HG03460 (cell line): Measurements from ENCODE around the gene ZBED6.
"Not testable (repeated sequence)": the region's sequence is repeated elsewhere in the genome, so short reads cannot be mapped to it uniquely, and the experiment has no call there.

Experiments used
- ATAC-seq: cut with Tn5 transposase; IDR thresholded peaks from one replicate; pipeline ENCODE4 v1.9.1; 2021; ENCODE audit not compliant: unreplicated experiment

Gene ZBED6, protein sequence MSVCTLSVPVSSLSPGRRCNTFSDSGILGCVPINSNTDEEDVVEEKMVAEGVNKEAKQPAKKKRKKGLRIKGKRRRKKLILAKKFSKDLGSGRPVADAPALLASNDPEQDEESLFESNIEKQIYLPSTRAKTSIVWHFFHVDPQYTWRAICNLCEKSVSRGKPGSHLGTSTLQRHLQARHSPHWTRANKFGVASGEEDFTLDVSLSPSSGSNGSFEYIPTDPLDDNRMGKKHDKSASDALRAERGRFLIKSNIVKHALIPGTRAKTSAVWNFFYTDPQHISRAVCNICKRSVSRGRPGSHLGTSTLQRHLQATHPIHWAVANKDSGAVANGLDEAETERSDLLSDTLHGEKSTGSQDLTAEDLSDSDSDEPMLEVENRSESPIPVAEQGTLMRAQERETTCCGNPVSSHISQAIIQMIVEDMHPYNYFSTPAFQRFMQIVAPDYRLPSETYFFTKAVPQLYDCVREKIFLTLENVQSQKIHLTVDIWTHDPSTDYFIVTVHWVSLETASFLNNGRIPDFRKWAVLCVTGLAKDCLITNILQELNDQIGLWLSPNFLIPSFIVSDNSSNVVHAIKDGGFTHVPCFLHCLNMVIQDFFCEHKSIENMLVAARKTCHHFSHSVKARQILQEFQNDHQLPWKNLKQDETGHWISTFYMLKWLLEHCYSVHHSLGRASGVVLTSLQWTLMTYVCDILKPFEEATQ (N-terminal part only)

DNA sequence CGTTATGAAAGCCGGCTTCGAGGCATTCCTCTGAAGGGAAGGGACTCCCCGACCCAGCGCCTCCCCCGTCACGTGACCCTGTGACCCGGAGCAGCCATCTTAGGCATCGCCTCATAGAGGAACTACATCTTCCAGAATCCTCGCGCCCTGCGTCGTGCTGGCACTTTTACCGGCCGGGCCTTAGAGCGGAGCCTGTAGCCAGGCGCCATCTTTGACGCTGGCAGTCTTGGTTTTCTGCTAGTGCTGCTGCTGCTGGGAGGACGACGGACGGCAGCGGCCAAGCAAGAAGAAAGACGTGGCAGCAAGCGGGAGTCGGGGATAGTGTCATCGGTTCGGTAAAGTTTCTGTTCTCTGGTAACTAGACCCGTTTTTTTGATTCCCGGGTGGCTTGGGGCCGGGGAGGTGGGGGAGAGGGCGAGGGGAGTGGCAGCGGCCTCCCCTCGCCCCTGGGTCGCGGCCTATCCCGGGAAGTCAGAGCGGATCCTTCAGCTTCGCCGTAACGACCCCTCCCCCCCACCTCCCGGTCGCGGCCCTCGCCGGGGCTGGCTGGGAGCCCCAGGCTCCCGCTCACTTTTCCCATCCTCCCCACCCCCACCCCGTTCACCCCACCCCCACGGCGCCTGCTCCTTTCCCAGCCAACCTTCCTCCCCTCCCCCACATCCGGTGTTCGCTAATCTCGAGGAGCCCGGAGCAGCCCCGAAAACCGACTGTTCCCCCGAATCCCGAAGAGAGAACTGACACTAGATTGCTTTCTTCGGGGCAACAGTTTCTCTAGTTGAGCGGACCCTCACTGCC, at the start of gene ZBED6, which contains the start of gene ZC3H11A:
TSS of gene ZBED6 (plus strand) at position 183 of the 795 bp plus-strand sequence. CDS start 1,900 bp downstream, outside the sequence.
TSS of gene ZC3H11A (plus strand) at position 183 of the 795 bp plus-strand sequence. CDS start 21,448 bp downstream, outside the sequence.
- ATAC-seq = peak; percentile 96

DNA sequence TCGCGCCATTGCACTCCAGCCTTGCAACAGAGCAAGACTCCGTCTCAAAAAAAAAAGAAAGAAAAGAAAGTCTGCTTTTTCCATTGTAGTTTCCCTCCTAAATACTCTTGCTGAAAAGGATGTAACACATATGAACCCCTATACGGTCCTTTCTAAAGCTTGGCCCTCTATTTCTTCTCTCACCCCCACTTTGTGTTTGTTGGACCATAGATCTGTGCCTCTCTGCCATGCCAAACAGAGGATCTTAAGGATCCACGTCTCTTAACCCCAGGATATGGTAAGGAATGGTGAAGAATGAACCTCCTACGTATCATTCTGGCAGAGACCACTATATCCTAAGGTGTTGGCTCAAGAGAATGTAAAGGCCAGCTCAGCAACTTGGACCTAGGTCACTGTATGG, 49.1 kb upstream of the ZBED6 start:
- no peak for ATAC-seq

DNA sequence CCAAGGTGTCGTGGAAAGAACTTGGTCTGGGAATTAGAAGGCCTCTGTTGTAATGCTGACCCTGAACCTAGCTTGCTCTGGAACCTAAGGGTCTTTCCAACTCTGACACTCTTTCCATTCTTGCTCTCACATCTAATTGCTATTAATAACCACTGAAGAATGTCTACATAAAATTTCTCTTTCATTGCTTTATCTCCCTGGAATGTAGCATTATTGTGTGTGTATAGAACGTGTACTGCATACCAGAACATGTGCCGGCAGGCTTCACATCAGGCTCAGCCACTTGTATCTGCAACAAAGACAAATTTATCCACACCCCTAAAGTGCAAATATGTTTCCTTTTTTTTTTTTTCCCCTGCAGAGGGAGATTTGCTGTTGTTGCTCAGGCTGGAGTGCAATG, 44.4 kb upstream of the ZBED6 start:
- no peak for ATAC-seq

DNA sequence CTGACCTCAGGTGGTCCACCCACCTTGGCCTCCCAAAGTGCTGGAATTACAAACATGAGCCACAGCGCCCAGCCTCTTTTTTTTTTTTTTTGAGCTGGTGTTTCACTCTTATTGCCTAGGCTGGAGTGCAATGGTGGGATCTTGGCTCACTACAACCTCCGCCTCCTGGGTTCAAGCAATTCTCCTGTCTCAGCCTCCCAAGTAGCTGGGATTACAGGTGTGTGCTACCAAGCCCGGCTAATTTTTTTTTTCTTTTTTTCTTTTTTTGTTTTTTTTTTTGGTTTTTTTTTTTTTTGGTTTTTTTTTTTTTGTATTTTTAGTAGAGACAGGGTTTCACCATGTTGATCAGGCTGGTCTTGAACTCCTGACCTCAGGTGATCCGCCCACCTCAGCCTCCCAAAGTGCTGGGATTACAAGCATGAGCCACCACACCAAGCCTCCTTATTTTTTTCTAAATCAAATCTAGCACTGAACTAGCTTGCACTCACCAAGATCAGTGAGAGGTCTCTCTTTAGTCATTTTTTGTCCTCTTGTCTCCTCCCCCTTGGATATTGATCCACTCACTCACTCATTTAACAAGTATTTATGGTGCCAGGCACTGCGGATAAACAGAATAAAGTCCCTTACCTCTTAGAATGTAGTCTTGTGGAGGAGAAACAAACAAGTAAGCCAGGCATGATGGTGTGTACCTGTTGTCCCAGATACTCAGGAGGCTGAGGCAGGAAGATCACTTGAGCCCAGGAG, 43.6 kb upstream of the ZBED6 start:
- not testable (repeated sequence) for ATAC-seq

DNA sequence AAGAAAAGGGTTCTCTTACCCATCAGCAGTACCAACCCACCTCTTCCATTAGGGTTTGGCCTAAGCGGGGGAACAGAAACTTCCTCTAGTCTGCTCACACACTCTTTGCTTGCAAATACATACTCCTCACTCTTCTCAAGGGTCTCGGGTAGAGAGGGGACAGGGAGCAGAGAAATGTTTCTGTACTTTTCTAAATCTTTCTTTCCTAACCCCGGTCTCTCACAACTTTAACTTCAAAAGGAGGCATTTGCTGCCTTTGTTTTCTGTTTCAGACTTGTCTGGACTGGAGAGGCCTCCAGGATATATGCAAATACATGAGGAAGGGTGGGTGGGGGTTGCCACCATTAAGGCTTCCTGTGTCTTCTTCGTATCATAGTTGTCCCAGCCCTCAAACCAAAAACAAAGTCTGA, 41.0 kb upstream of the ZBED6 start:
- peak; percentile 66 for ATAC-seq

DNA sequence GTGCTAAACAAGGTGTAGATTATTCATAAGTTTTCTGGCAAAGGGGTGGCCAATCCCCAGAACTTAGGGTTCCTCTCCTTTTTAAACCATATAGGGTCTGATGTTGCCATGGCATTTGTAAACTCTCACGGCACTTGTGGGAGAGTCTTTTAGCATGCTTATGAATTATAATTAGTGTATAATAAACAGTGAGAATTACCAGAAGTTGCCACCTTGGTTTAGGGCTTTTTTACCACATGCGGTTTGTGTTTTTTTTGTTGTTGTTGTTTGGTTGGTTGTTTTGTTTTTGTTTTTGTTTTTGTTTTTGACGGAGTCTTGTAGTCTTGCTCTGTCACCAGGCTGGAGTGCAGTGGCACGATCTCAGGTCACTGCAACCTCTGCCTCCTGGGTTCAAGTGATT, 39.4 kb upstream of the ZBED6 start:
- no peak for ATAC-seq

DNA sequence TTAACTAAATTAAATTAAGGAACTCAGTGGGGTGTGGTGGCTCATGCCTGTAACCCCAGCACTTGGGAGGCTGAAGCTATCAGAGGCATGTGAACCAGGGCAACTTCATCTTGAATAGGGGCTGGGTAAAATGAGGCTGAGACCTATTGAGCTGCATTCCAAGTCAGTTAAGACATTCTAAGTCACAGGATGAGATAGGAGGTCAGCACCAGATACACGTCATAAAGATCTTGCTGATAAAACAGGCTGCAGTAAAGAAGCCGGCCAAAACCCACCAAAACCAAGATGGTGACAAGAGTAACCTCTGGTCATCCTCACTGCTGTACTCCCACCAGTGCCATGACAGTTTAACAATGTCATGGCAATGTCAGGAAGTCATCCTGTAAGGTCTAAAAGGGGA, 36.7 kb upstream of the ZBED6 start:
- not testable (repeated sequence) for ATAC-seq

DNA sequence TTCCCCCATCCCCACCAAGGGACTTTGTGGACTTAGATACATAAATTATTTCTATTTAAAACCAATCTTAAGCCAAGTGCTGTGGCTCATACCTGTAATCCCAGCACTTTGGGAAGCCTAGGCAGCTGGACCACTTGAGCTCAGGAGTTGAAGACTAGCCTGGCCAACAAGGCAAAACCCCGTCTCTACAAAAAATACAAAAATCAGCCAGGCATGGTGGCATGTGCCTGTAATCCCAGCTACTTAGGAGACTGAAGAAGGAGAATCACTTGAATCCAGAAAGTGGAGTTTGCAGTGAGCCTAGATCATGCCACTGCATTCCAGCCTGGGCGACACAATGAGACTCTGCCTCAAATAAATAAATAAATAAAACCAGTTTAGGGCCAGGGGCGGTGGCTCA, 34.9 kb upstream of the ZBED6 start:
- no peak for ATAC-seq

DNA sequence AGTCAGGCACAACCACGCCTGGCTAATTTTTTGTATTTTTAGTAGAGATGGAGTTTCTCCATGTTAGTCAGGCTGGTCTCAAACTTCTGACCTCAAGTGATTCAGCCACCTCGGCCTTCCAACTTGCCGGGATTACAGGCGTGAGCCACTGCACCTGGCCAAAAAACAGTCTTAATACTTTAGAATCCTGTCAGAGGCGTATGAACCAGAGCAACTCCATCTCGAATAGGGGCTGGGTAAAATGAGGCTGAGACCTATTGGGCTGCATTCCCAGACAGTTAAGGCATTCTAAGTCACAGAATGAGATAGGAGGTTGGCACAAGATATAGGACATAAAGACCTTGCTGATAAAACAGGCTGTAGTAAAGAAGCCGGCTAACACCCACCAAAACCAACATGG, 33.5 kb upstream of the ZBED6 start:
- ATAC-seq = not testable (repeated sequence)

DNA sequence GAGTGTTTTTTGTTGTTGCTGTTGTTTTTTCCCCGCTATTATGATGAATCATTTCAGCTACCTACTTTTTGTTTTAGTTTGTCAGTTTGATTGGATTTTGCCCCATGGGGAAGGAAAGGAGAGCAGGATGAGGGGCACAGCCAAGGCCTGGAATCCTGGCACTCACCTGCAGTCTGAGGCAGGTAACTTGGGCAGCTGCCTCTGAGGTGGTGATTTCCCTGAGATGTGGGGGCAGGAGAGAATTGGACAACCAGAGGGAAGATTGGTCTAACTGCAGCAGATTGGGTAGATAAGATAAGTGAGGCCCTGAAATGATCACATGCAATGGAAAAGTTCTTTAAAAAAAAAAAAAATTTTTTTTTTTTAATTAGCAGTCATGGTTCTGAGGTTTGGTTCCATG, 31.9 kb upstream of the ZBED6 start:
- ATAC-seq = no peak

DNA sequence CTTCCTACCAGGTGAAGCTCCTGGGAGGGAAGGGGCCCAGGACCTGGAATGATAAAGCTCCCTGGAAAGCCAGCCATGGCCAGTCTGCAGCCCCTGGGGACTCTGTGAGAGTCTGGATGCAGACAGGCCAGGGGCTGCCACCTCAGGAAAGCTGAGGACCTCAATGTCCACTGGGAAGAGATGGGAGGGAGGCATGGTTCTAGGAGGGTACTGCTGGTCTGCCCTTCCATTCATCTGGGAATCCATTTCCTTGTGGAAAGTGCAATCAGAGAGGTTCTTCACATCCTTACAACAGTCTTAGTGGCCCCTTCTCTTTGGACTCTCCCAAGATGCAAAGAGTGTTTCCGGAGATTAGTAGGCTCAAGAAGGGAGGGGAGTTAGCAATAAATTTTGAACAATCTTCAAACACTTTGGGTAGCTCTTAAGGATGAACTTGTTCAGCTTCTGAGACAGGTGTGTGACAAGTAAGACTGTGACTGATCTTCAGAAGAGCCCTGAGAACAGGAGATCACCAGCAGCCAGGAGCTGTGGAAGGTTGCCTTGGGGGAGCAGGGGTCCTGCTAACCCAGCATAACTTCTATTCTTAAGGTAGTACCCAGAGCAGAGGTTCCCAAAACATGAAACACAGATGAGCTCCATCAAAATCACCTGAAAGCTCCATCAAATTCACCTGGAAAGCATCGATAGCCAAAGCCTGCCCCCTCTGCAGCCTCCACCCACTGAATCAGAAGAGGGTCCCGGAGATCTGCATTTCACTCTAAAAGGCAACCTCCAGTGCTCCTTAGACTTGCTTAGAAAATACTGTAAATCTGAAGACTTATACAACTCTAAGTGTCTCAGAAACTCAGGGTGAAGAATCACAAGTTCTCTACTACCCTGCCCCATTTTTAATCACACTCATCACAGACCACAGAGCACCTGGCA, 31.1 kb upstream of the ZBED6 start:
- no peak for ATAC-seq

DNA sequence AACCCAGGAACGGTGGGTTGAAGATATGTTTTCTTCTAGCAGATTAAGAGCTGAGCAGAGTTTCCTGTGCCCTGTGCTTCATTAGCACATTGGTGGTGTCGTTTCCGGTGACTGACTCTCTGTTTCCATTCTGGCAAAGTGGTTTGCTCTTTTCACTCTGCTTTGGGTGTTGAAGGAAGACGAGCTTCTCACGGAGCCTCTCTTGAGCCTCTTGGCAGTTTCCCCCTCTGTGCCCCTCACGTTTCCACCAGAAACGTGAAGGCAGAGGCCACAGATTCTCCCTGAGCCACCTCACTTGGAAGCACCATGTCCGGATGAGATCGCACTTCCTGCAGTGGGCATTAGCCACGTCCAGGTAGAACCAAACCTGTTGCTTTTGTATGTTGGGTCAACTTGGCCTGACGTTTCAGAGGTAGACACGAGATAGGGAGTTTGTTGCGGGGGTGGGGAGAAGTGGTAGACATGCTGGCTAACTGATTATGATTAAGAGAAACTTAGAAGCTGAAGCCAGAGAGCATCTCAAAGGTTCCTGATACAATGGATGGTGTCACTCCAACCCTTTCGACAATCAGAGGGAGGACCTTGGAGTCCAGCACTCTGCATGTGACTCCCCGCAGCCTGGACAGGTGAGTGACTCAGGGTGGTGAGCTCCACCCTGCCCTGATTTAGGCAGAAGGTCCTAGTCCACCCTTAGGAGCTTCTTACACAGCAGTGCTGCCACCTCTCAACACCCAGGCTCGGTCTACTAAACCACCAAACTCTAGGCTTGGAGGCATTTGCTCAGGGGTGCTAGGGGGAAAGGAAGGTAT, 30.2 kb upstream of the ZBED6 start, which contains the start of gene LAX1:
TSS of gene LAX1 (plus strand) at position 155 of the 809 bp plus-strand sequence. CDS start at position 538, 383 bp downstream.
- ATAC-seq = peak; percentile 77

DNA sequence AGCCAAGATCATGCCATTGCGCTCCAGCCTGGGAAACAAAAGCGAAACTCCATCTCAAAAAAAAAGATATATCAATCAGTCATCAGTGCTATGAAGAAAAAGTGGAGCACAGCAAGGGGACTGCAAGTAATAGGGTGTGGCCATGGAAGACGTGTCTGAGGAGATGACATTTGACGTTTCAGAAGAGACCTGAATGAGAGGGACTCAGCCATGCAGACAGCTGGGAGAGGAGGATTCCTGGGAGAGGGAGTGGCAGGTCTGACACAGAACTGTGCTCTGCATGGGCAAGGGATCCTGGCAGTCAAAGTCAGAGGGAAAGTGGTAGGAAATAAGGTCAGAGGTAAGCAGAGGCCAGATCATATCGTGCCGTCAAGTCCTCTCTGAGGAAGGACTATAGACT, 27.2 kb upstream of the ZBED6 start:
- no peak for ATAC-seq

DNA sequence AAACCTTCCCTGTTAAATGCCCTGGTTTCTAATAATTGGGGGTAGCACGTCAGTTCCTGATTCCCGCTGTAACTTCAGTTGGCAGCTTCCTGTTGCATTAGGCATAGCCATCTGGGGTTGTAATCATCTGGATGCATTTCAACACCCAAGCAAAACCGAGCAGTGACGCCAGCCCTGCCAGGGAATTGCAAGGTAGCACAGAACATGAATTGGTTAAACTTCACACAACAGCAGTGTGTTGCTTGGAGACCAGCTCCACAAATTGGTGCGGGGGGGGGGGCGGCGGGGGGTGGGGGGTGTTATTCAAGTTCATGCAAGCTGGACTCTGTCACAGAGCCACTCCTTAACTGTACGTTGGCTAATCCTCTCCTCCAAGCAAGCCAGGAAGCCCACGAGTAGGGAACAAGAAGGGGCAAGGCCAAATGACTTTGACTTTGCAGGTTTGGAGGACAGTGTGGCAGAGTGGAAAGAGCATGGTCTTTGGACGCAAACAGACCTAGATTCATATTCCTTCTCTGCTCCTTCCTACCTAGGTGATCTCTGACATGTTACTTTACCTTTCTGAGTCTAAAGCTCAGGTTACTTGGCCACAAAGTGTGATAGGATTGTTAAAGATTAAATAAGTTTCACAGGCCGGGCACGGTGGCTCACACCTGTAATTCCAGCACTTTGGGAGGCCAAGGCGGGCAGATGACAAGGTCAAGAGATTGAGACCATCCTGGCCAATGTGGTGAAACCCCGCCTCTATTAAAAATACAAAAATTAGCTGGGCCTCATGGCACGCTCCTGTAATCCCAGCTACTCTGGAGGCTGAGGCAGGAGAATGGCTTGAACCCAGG, 25.7 kb upstream of the ZBED6 start:
- no peak for ATAC-seq

DNA sequence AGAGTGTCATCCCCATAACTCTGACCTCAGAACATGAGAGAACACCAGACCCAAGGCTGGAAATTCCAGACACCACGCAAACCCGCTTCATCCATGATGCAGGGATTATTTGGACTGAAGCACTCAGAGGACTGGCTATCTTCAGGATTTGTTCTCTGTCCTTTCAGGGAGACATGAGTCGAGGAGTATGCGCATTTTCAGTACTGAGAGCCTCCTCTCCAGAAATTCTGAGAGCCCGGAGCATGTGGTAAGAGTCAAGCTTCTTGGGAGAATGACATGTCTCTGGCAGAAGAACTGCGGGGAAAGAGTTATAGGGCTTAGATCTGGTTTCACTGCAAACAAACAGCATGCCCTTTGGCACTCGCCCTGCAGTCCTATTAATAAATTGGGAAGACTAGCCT, 23.5 kb upstream of the ZBED6 start:
- no peak for ATAC-seq

DNA sequence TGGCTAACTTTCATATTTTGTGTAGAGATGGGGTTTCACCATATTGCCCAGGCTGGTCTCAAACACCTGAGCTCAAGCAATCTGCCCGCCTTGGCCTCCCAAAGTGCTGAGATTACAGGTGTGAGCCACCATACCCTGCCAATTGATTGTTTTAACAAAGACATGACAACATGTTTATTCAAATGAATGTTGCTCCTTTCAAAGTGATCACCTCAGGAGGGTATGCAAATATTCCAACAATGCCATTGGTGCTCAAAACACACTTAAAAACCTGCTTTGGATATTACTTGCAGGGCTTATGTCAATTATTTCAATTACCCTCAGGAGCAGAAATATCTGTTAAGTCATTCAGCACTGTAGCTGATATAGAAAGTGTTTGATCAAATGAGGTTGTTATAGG, 22.6 kb upstream of the ZBED6 start:
- ATAC-seq = no peak

DNA sequence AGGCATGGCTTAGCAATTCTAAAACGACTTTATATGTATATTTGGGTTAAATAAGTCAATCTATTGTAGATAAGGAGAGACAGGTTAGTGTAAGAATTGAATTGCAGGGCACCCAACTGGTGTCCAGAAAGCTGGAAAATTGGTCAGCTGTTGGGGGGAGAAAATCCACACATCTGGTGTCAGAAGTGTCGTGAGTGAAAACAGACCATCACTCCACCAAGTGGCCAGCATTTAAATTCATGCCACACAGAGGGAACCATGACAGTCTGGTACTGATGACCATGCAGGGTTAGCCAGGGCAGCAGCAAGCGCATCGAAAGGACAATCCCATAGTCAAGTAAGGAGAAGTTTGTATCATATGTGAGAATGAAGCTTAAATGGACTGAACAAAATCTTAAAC, 18.8 kb upstream of the ZBED6 start:
- no peak for ATAC-seq

DNA sequence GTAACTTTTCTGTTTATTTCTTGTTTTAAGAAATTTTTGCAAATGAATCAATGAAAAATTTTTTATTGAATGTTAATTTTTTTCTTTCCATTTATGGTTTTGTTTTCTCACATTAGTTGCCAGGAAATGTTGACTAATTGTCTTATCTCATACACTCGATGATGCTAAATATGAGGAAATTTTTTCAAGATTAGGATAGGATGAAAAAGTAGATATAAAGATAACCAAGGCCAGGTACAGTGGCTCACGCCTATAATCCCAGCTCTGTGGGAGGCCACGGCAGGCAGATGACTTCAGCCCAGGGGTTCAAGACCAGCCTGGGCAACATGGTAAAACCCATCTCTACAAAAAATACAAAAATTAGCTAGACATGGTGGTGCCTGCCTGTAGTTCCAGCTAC, 17.8 kb upstream of the ZBED6 start:
- ATAC-seq = no peak
